Esophagus squamous epithelium (tissue), 4 donors: ENCODE measurements around the gene EPB41L2.

ENCODE experiments used
- CTCF ChIP-seq, 6 experiments: fragments of 450-650 bp in 4 of 6; fragments of 200-600 bp in 2 of 6; sonication (generic) in 2 of 6; IDR thresholded peaks; one replicate each; pipeline ENCODE4 v1.5.1; 2016 to 2019; ENCODE audit warnings: antibody characterized with exemption in 6 of 6, mild to moderate bottlenecking in 4 of 6, moderate library complexity in 4 of 6
- POLR2A ChIP-seq, 4 donors: fragments of 450-650 bp; IDR thresholded peaks; one replicate each; pipeline ENCODE4 v1.6.1; 2017; ENCODE audit warnings: antibody characterized with exemption in 4 of 4, mild to moderate bottlenecking in 4 of 4, moderate library complexity in 3 of 4

- TF ChIP-seq POLR2A (IDR thresholded peaks at IDR 0.05) (no peak), CTCF (IDR thresholded peaks at IDR 0.05) (no peak)
Measured at GRCh38 chr6:131015630-131016263, 47.3 kb downstream of the EPB41L2 start.
